ENCODE results near the gene FITM1.

Gene FITM1

DNA sequence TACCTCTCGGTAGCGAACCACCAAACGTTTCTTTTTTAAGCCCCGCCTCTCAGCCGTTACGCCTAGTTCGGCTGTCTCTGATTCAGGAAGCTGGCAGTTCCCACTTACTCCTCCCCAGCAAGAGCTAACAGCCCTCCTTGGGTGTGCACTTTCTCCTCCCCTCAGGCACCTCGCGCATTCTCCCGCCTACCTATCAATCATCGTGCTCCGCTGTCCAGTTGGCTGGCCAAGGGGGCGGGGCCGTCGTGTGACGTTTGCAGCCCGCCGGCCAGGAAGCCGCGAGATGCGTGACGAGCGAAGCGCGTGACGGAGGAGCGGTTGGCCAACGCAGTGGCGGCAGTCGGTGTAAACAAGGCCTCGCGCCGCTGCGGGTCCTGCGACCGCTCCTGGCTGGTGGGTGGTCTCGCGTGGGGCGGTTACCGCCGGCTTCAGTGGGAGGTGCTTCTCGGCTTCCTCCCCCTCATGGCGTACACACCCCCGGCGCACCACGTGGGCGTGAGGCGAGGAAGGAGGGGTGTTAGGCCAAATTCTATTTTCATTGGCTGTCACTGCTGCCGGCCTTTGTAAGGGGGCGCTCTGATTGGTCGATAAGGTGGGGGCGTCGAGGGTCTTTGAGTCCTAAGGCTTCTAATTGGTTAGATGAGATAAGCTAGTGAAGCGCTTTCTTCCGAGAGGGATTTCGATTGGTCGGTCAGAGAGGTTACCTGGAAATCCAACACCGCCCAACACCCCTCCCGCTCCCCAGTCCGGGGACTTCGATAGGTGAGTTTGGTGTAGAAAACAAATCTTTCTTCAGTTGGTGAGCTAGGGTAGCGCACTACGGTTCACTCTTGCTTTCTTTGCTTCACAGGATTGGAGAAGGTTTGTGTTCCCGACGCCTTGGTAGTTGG, 15.7 kb upstream of the FITM1 start, which contains the start of the genes DCAF11 and NRL:
DCAF11 (plus strand) TSS at position 246 of the 890 bp plus-strand sequence. CDS start 818 bp downstream, outside the sequence.
NRL (minus strand) TSS at position 418 of the 890 bp plus-strand sequence. CDS start 32,101 bp downstream, outside the sequence.
- no peak for TF ChIP-seq ZFX (IDR thresholded peaks at IDR 0.05; ENCODE audit: borderline replicate concordance)
- TF ChIP-seq, protein P1, sequence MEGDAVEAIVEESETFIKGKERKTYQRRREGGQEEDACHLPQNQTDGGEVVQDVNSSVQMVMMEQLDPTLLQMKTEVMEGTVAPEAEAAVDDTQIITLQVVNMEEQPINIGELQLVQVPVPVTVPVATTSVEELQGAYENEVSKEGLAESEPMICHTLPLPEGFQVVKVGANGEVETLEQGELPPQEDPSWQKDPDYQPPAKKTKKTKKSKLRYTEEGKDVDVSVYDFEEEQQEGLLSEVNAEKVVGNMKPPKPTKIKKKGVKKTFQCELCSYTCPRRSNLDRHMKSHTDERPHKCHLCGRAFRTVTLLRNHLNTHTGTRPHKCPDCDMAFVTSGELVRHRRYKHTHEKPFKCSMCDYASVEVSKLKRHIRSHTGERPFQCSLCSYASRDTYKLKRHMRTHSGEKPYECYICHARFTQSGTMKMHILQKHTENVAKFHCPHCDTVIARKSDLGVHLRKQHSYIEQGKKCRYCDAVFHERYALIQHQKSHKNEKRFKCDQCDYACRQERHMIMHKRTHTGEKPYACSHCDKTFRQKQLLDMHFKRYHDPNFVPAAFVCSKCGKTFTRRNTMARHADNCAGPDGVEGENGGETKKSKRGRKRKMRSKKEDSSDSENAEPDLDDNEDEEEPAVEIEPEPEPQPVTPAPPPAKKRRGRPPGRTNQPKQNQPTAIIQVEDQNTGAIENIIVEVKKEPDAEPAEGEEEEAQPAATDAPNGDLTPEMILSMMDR (IDR thresholded peaks at IDR 0.05): no peak
- H3K27ac ChIP-seq: peak within 1 kb of the TSS; percentile 99

DNA sequence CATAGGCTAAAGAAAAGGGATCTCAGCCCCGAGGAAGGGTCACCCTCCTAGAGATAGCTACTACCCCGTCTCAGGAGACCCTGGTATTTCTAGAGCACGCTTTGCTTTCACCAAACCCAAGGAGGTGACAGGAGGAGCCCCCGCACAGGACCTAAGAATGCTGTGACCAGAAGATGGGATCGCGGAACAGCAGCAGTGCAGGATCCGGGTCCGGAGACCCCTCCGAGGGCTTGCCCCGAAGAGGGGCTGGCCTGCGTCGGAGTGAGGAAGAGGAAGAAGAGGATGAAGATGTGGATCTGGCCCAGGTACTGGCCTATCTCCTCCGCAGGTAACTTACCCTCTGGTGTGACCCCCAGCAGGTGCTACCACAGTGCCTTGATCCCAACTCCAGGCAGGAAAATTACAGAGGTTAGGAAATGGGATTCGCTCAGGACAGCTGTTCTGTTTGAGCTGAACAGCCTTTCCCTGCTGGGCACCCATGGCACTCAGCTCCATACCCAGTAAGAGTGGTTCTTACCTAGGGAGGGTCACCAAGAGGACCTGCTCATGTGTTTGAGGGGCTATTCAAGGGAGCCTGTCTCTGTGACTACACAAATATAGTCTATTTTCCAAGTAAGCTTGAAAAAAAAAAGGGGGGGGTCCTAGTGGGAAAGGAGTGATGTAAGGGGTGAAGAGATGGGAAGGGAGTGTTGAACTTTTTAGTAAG, 14.9 kb upstream of the FITM1 start:
- peak overlapping the region; percentile 99 for H3K27ac ChIP-seq
- no peak for TF ChIP-seq ZFX (IDR thresholded peaks at IDR 0.05; ENCODE audit: borderline replicate concordance)
- TF ChIP-seq, protein P1 (IDR thresholded peaks at IDR 0.05): no peak

GRCh38 chr14:24116128-24116814, 14.2 kb upstream of the FITM1 start:
- H3K27ac ChIP-seq: peak overlapping the region; percentile 99; the same call in 1 of the 2 replicates
- TF ChIP-seq ZFX (IDR thresholded peaks at IDR 0.05; ENCODE audit: borderline replicate concordance): no peak
- TF ChIP-seq, protein P1 (IDR thresholded peaks at IDR 0.05): no peak

GRCh38 chr14:24117179-24117578, 13.3 kb upstream of the FITM1 start:
- TF ChIP-seq, protein P1 (IDR thresholded peaks at IDR 0.05): no peak
- H3K27ac ChIP-seq: no peak overlapping the region

DNA sequence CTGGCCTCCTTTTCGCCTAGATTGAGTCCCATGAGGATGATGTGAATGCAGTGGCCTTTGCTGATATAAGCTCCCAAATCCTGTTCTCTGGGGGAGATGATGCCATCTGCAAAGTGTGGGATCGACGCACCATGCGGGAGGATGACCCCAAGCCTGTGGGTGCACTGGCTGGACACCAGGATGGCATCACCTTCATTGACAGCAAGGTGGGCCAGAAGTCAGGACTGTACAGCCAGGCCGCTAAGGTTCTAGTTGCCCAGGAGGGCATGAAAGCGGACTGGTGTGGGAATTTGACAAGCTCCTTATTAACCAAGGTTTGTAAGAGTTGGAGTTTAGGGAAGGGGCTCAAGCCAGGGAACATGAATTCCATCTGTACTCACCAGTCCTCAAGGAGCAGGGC, 10.8 kb upstream of the FITM1 start:
- no peak for TF ChIP-seq ZFX (IDR thresholded peaks at IDR 0.05; ENCODE audit: borderline replicate concordance)
- TF ChIP-seq, protein P1 (IDR thresholded peaks at IDR 0.05): no peak
- H3K27ac ChIP-seq: no peak overlapping the region

DNA sequence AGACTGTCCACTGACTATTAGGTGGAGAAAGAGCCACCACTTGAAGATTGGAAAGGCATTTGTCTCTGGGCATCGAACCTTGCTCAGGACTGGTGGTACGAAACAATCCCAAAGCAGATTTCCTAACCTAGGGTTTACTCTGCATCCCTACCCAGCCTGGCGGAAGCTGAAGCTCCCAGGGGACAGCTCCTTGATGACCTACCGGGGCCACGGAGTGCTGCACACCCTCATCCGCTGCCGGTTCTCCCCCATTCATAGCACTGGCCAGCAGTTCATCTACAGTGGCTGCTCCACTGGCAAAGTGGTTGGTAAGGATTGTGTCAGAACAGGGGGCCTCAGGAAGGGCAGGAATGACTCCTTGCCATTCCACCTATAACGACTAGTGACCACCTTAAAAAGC, 9.2 kb upstream of the FITM1 start:
- TF ChIP-seq, protein P1 (IDR thresholded peaks at IDR 0.05): no peak
- TF ChIP-seq ZFX (IDR thresholded peaks at IDR 0.05; ENCODE audit: borderline replicate concordance): no peak
- no peak overlapping the region for H3K27ac ChIP-seq

Data from 22Rv1 (cell line).